Adrenal gland (tissue), 12 donors: ENCODE data around the gene PRIM2. TPM values are rescaled to one million over a fixed set of nuclear protein-coding genes. Genes with fewer than 3 reads are reported as not detected.
"Not testable (repeated sequence)": the region's sequence is repeated elsewhere in the genome, so short reads cannot be mapped to it uniquely, and the experiment has no call there.

Experiments used
- DNase-seq, 7 donors: peaks; one replicate each; pipeline ENCODE4 v3.0.0-alpha.2; 2019 to 2020
- H3K27ac ChIP-seq, 5 donors: fragments of 200-600 bp; sonication (generic) in 4 of 5; 1 replicate in 3 of 5; 2 replicates in 2 of 5; pipeline versions ENCODE4 v1.5.1 to v1.8.0; 2016 to 2020; ENCODE audit warnings: mild to moderate bottlenecking in 1 of 5
- H3K27me3 ChIP-seq: fragments of 200-600 bp; 2 replicates; pipeline ENCODE4 v1.8.0; 2021
- H3K36me3 ChIP-seq, 2 donors: fragments of 200-600 bp; replicated peaks in 1 of 2; 1 replicate in 1 of 2; 2 replicates in 1 of 2; pipeline versions ENCODE4 v1.5.1 to v1.8.0; 2018 to 2022
- H3K4me1 ChIP-seq, 2 donors: fragments of 200-600 bp; replicated peaks in 1 of 2; 1 replicate in 1 of 2; 2 replicates in 1 of 2; pipeline versions ENCODE4 v1.5.1 to v1.8.0; 2018 to 2021
- H3K4me3 ChIP-seq, 4 donors: fragments of 200-600 bp; sonication (generic) in 3 of 4; one replicate each; pipeline ENCODE4 v1.5.1; 2016 to 2018
- H3K9me3 ChIP-seq, 3 donors: fragments of 200-600 bp; sonication (generic) in 1 of 3; replicated peaks in 1 of 3; 1 replicate in 2 of 3; 2 replicates in 1 of 3; pipeline versions ENCODE4 v1.5.1 to v1.8.0; 2016 to 2021
- WGBS, 4 donors: extraction: QIAGEN DNeasy Blood & Tissue Kit in 2 of 4; methylation state at CpG; one replicate each; pipeline versions ENCODE4 v1.1.5 to v1.1.7; 2013 to 2017; 5-methylcytosine and 5-hydroxymethylcytosine counted together
- intact Hi-C, 2 donors: fragments of 100-400 bp; cut with DNase I; formaldehyde crosslinking; loops; one replicate each; pipeline versions ENCODE4 v1.14.1 to v1.15.0; 2022 to 2023
- polyA plus RNA-seq, 3 donors: library from polyadenylated mRNA; stranded (reverse); fragments of 200-250 nt in 2 of 3; fragments of 350-450 nt in 1 of 3; fragmentation: Illumina TruSeq in 1 of 3; extraction: RNeasy Lipid Tissue Mini Kit (QIAGEN cat#74804) in 1 of 3; gene quantifications; one replicate each; pipeline ENCODE4 v1.2.3, GENCODE V29; 2013 to 2014
- total RNA-seq, 9 donors: library from RNA; depleted of rRNA in 4 of 9; stranded (reverse); fragments of >200 nt in 4 of 9; fragments of 120-200 nt in 1 of 9; fragmentation: NEBNext Ultra II Directional in 1 of 9; extraction: Animal tissue kit (Norgen Biotek cat#: 25700) in 1 of 9; gene quantifications; one replicate each; pipeline versions ENCODE4 v1.1.0 to v1.2.4, GENCODE V29; 2013 to 2023
- donor health status: healthy with polysubstance abuse.
- donor health status: Bipolar disorder and iron deficiency.
- donor health status: DM: yes; HTN: yes; CAD: no.
- donor health status: DM: no; HTN: no; CAD: no.
- donor health status: DM: no; HTN: no; CAD: no.
- donor health status: DM: yes; HTN: yes; CAD: no.

PRIM2 gene
- total and polyA plus RNA-seq, 12 donors: 2.4 to 15.8 (median 5.9) TPM

DNA sequence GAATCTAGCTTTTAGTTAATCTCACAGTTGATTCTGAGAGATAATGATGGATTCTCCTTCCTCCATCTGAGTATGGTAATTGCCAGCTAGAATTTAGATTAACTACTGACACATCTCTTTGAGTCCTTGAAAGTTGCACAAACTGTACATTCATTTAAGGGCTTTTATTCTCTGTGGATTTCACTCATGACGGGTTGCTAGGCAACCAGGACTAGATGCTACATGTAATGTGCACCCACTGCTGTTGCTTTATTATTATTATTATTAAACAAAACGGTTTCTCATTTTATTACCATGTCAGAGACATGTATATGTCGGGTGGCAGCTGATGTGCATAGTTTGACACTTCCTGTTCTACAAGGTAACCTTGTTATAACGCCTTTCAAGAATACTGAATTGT is 193.0 kb downstream of the PRIM2 start:
- H3K36me3 ChIP-seq, H3K27me3 ChIP-seq, H3K4me3 ChIP-seq, H3K4me1 ChIP-seq, DNase-seq, H3K9me3 ChIP-seq, H3K27ac ChIP-seq, intact Hi-C loops: not testable (repeated sequence)
- 86 to 94% (median 92%) methylated on average over 4 of the region's 4 CpGs for WGBS, 4 donors

DNA sequence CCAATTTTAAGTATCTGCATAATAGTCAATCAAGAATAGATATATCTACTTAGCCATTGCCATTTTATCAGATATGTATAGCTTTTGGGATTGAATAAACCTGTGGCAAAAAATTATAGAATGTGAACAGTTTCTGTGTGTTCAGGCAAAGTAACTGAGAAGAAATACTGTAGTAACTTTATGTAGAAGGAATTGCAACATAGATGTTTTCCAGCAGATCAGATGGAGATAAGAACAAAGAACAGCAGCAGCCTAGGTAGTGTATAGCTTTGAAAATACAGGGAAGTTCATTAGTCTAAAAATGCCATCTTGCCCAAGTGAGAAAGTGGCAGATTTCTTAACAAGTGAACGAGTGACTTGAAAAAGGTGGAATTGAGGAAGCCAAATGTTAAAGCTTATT is 197.7 kb downstream of the PRIM2 start:
- WGBS, 4 donors: 76 to 100% (median 89%) methylated on average over 1 of the region's 1 CpG
- H3K4me1 ChIP-seq, H3K36me3 ChIP-seq, H3K27ac ChIP-seq, H3K4me3 ChIP-seq, H3K27me3 ChIP-seq, H3K9me3 ChIP-seq, DNase-seq, intact Hi-C loops: not testable (repeated sequence)

DNA sequence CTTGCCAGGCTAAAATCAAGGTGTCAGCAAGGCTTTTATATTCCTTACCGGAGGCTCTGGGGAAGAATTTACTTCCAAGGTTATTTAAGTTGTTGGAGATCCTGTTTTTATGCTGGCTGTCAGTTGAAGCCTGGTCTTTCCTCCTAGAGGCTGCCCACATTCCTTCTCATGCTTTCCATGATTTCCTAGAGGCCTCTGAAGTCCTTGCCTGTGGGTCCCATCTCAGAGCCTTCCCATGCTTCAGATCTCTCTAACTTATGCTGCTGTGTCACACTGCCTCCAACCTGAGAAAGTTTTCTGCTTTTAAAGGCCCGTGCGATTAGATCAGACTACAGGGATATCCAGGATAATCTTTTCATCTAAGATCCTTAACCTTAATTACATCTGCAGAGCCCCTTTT is 198.4 kb downstream of the PRIM2 start:
- H3K9me3 ChIP-seq, intact Hi-C loops, H3K27ac ChIP-seq, DNase-seq, H3K4me3 ChIP-seq, H3K4me1 ChIP-seq, H3K27me3 ChIP-seq, H3K36me3 ChIP-seq: not testable (repeated sequence)
- WGBS, 4 donors: 80 to 94% (median 87%) methylated on average over 1 of the region's 3 CpGs

DNA sequence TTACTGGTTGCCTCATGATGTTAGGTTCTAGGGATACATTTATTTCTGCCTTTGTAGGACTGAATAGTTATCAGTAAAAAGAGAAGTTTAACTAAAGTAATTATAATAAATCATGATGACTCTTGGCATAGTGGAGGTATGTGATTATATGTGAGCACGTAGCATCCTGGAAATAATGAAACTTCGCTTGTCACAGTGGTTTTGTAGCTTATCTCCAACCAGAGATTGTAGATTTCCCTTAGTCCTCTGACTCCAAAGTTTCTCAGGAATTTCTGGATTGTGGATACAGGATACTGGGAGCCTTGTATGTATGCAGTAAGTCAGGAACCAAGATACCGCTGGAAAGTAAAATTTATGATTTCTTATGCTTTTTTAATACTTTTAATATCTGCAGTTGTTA is 199.3 kb downstream of the PRIM2 start:
- DNase-seq, intact Hi-C loops, H3K27me3 ChIP-seq, H3K9me3 ChIP-seq, H3K4me3 ChIP-seq, H3K27ac ChIP-seq, H3K36me3 ChIP-seq, H3K4me1 ChIP-seq: not testable (repeated sequence)
- WGBS, 4 donors: 83 to 92% (median 89%) methylated on average over 3 of the region's 3 CpGs

DNA sequence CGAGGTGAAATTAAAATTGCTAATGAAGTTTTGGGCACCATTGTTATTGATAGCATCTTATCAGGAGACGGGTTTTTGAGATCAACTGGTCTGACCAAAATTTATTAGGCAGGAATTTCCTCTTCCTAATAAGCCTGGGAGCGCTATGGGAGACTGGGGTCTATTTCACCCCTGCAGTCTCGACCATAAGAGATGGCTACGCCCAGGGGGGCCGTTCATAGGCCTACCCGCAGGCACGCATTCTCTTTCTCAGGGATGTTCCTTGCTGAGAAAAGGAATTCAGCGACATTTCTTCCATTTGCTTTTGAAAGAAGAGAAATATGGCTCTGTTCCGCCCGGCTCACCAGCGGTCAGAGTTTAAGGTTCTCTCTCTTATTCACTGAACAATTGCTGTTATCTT is 201.8 kb downstream of the PRIM2 start:
- H3K36me3 ChIP-seq, H3K27ac ChIP-seq, H3K9me3 ChIP-seq, H3K27me3 ChIP-seq, H3K4me1 ChIP-seq, H3K4me3 ChIP-seq, intact Hi-C loops, DNase-seq: not testable (repeated sequence)
- 80 to 85% (median 81%) methylated on average over 12 of the region's 12 CpGs for WGBS, 4 donors

DNA sequence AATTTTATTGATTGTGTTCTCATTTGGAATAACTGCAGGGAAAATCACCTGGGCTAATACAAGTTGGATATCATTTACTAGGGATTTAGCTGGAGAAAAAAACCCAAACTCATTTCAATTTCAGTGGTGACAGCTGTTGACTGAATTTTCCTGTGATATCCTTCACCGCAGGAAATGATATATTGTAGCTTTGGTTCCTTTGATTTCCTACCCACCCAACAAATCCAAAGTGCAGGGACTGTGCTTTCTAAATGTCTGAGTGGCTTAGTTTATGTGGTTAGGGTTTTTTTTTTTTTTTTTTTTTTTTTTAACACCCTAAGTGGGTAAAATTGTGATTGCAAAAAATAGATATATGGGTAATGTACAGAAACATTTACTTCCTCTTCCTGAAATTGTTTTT is 203.7 kb downstream of the PRIM2 start:
- H3K4me1 ChIP-seq, H3K27me3 ChIP-seq, intact Hi-C loops, DNase-seq, H3K4me3 ChIP-seq, H3K36me3 ChIP-seq, H3K9me3 ChIP-seq, H3K27ac ChIP-seq: not testable (repeated sequence)
- 60 to 86% (median 75%) methylated on average over 1 of the region's 1 CpG for WGBS, 4 donors

DNA sequence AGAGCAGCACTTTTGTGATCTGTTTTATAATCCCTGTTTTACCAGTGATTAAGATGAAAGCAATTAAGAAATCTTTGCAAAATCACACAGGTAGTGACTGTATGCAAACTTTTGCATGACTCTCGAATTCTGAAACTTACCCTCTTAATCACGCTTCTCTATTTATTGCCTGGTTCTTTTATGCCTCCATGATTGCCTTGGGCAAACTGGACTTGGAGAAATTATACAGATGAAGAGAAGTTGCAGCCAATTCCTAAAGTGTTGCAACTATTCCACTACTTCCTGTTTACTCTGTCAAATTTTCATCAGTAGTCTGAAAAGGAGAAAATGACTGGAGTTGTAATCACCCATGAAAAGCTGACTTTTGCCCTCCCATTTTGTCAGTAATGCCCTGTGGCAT is 205.8 kb downstream of the PRIM2 start:
- H3K27ac ChIP-seq, H3K4me3 ChIP-seq, DNase-seq, H3K9me3 ChIP-seq, H3K27me3 ChIP-seq, intact Hi-C loops, H3K4me1 ChIP-seq, H3K36me3 ChIP-seq: not testable (repeated sequence)
- WGBS, 4 donors: 77 to 92% (median 87%) methylated on average over 2 of the region's 2 CpGs

DNA sequence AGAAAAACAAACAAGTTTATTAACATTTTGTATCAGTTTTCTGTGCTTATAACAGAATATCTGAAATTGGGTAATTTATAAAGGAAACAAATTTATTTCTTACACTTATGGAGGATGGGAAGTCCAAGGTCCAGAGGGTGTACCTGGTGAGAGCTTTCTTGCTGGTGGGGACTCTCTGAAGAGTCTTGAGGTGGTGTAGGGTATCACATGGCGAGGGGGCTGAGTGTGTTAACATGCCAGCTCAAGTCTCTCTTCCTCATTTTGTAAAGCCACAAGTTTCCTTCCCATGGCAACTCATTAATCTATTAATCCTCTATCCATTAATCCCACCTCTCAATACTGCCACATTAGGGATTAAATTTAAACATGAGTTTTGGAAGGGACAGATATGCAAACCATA is 212.3 kb downstream of the PRIM2 start:
- H3K36me3 ChIP-seq, DNase-seq, H3K9me3 ChIP-seq, H3K27me3 ChIP-seq, intact Hi-C loops, H3K27ac ChIP-seq, H3K4me3 ChIP-seq, H3K4me1 ChIP-seq: not testable (repeated sequence)
- WGBS, 4 donors: 83 to 88% (median 88%) methylated on average over 1 of the region's 1 CpG; no CpG with 5 or more reads in 1 of the 4 donors

DNA sequence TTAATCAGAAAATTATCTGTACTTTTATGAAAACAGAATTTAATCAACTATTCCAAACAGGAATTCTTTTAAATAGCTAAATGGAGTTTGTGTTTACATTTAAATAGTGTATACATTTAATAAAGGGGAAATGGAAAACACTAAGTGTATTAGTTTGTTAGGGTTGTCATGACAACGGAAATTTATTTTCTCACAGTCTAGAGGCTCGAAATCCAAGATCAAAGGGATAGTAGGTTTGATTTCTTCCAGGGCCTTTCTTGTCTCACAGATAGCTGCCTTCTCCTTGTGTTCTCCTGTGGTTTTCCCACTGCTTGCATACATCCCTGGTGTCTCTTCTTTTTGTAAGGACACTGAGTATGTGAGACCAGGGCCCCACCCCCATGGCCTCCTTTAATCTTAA is 215.2 kb downstream of the PRIM2 start:
- H3K27ac ChIP-seq, H3K4me1 ChIP-seq, H3K36me3 ChIP-seq, intact Hi-C loops, H3K27me3 ChIP-seq, DNase-seq, H3K4me3 ChIP-seq, H3K9me3 ChIP-seq: not testable (repeated sequence)
- WGBS, 4 donors: 87 to 97% (median 92%) methylated on average over 2 of the region's 2 CpGs

DNA sequence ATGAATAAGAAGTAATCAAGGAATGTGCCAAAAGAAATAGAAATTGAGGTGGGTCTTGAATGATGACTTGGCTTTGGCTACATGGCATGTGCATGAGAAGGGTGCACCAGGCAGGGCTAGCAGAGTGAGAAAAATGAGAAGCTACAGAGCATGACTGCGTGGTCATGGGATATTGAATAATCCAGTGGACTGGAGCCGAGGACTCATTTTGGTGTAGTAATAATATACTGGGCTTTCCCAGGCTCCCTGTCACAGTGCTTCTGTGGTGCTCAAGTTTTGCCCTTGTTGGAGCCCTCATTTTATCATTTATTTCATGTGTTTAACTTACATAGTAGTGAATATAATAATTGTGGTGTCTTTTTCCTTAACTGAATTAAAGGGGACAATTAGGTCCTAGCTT is 217.7 kb downstream of the PRIM2 start:
- DNase-seq, H3K27ac ChIP-seq, H3K4me1 ChIP-seq, H3K9me3 ChIP-seq, H3K4me3 ChIP-seq, intact Hi-C loops, H3K27me3 ChIP-seq, H3K36me3 ChIP-seq: not testable (repeated sequence)
- 92 to 94% methylated on average over 2 of the region's 2 CpGs; no CpG with 5 or more reads in 2 of the 4 donors for whole genome bisulfite sequencing, 4 donors
